GM12878 (cell line): ENCODE data around the gene ADAMTS17. TPM values are rescaled to one million over a fixed set of nuclear protein-coding genes. Genes with fewer than 3 reads are reported as not detected.

Source experiments
- ATAC-seq: fragments of 200-7000 bp; cut with Tn5 transposase; 3 replicates; pipeline ENCODE4 v1.9.1; 2020; ENCODE audit warnings: mild to moderate bottlenecking, moderate library complexity
- BruUV-seq: library from RNA; stranded (reverse); fragments of 400-500 nt; replicated peaks from 2 replicates; lab custom pipeline; 2021; lab: Mats Ljungman, UMichigan
- CTCF ChIA-PET: fragments of 300-600 bp; sonication (Branson Sonifier 250); formaldehyde crosslinking; extraction: SDS; loops from one replicate; lab custom pipeline; 2021; ENCODE audit warnings: inconsistent platforms; lab: Yijun Ruan, JAX
- POLR2A ChIA-PET: fragments of 350-600 bp; formaldehyde crosslinking; extraction: SDS; loops from one replicate; lab custom pipeline; 2021; ENCODE audit warnings: inconsistent platforms; lab: Charles Lee
- RAD21 ChIA-PET: fragments of 300-600 bp; sonication (Branson Sonifier 250); formaldehyde crosslinking; loops from one replicate; lab custom pipeline; 2023; ENCODE audit warnings: antibody characterized with exemption; ENCODE audit not compliant: unreplicated experiment; lab: Charles Lee
- SMC1A ChIA-PET: fragments of 300-600 bp; sonication (Branson Sonifier 250); formaldehyde crosslinking; loops from one replicate; lab custom pipeline; 2023; ENCODE audit not compliant: unreplicated experiment, uncharacterized antibody; lab: Charles Lee
- DNase-seq: peaks from one replicate; pipeline ENCODE4 v3.0.0-alpha.2; 2011; ENCODE audit warnings: low read depth, low spot score
- FAIRE-seq: peaks from 3 replicates; lab custom pipeline; 2011; peaks lifted over from hg19 to GRCh38; lab: Jason Lieb, UNC
- H2AFZ ChIP-seq: 2 replicates; pipeline ENCODE4 v1.6.0; 2011; ENCODE audit warnings: low read depth, low read length, control low read depth; ENCODE audit not compliant: control insufficient read depth
- H3K27ac ChIP-seq: 2 replicates; pipeline ENCODE4 v1.5.1; 2011; ENCODE audit warnings: control low read depth; ENCODE audit not compliant: control insufficient read depth, insufficient read depth
- H3K27me3 ChIP-seq, 2 experiments: replicated peaks in 1 of 2; 2 replicates each; pipeline versions ENCODE4 v1.6.0 to v1.6.1; 2011; ENCODE audit warnings: low read length in 1 of 2; ENCODE audit not compliant: control insufficient read depth in 2 of 2, insufficient read depth in 2 of 2
- H3K36me3 ChIP-seq, 2 experiments: 2 replicates each; pipeline ENCODE4 v1.5.1; 2011; ENCODE audit warnings: low read length in 1 of 2; ENCODE audit not compliant: control insufficient read depth in 2 of 2, insufficient read depth in 2 of 2
- H3K4me1 ChIP-seq: 2 replicates; pipeline ENCODE4 v1.6.1; 2011; ENCODE audit warnings: mild to moderate bottlenecking, low read length, moderate library complexity, mixed read lengths; ENCODE audit not compliant: control insufficient read depth, insufficient read depth
- H3K4me2 ChIP-seq: 2 replicates; pipeline ENCODE4 v1.6.0; 2011; ENCODE audit warnings: control low read depth; ENCODE audit not compliant: control insufficient read depth, insufficient read depth
- H3K4me3 ChIP-seq: fragments of 200-600 bp; sonication (generic); 2 replicates; pipeline ENCODE4 v1.5.1; 2016
- H3K79me2 ChIP-seq: 2 replicates; pipeline ENCODE4 v1.6.0; 2011; ENCODE audit warnings: low read length; ENCODE audit not compliant: control insufficient read depth, insufficient read depth
- H3K9ac ChIP-seq: 2 replicates; pipeline ENCODE4 v1.8.0; 2011; ENCODE audit warnings: low read length, control low read depth, mixed read lengths; ENCODE audit not compliant: control insufficient read depth, insufficient read depth
- H3K9me3 ChIP-seq: replicated peaks from 3 replicates; pipeline ENCODE4 v1.5.1; 2011; ENCODE audit warnings: mild to moderate bottlenecking, low read length; ENCODE audit not compliant: control insufficient read depth, insufficient read depth
- H4K20me1 ChIP-seq: 2 replicates; pipeline ENCODE4 v1.6.0; 2011; ENCODE audit not compliant: control insufficient read depth, insufficient read depth
- BACH1 ChIP-seq: fragments of 450-650 bp; IDR thresholded peaks from 2 replicates; pipeline ENCODE4 v1.6.1; 2017; ENCODE audit warnings: mild to moderate bottlenecking, borderline replicate concordance
- BMI1 ChIP-seq: fragments of 450-650 bp; IDR thresholded peaks from 2 replicates; pipeline ENCODE4 v1.6.1; 2016; ENCODE audit warnings: mild to moderate bottlenecking, moderate library complexity, borderline replicate concordance
- ESRRA ChIP-seq: IDR thresholded peaks from 2 replicates; pipeline ENCODE4 v1.6.1; 2012; ENCODE audit warnings: mild to moderate bottlenecking, low read length, improper control_type of control experiment
- KAT2A ChIP-seq: conservative IDR thresholded peaks from 2 replicates; pipeline ENCODE4 v1.6.1; 2011; ENCODE audit warnings: low read depth, low read length; ENCODE audit not compliant: control insufficient read depth
- MTA2 ChIP-seq: fragments of 450-650 bp; IDR thresholded peaks from 2 replicates; pipeline ENCODE4 v1.6.1; 2016; ENCODE audit warnings: low read depth, mild to moderate bottlenecking, moderate library complexity
- PAX5 ChIP-seq: IDR thresholded peaks from 2 replicates; pipeline ENCODE4 v1.6.1; 2011; ENCODE audit warnings: low read depth, low read length, borderline replicate concordance
- PRDM15 ChIP-seq: fragments of 450-650 bp; formaldehyde crosslinking; IDR thresholded peaks from 2 replicates; pipeline ENCODE4 v1.4.0; 2020; ENCODE audit warnings: mild to moderate bottlenecking, moderate library complexity
- RFX5 ChIP-seq: IDR thresholded peaks from 2 replicates; pipeline ENCODE4 v1.6.1; 2011; ENCODE audit warnings: low read depth, low read length, improper control_type of control experiment
- SMC3 ChIP-seq: IDR thresholded peaks from 2 replicates; pipeline ENCODE4 v1.6.1; 2011; ENCODE audit warnings: low read length, improper control_type of control experiment, borderline replicate concordance
- SP1 ChIP-seq: IDR thresholded peaks from one replicate; pipeline ENCODE4 v1.6.1; 2011; ENCODE audit warnings: low read depth, low read length
- TARDBP ChIP-seq: IDR thresholded peaks from 2 replicates; pipeline ENCODE4 v1.6.1; 2016; ENCODE audit warnings: borderline replicate concordance
- TCF3 ChIP-seq: IDR thresholded peaks from 2 replicates; pipeline ENCODE4 v1.6.1; 2012; ENCODE audit warnings: low read depth, mild to moderate bottlenecking, low read length, borderline replicate concordance; ENCODE audit not compliant: insufficient read depth
- ZBTB11 ChIP-seq: fragments of 450-650 bp; formaldehyde crosslinking; IDR thresholded peaks from 2 replicates; pipeline ENCODE4 v1.5.0; 2022; ENCODE audit warnings: mild to moderate bottlenecking, missing genetic modification characterization
- WGBS: methylation state at CpG from one replicate; pipeline ENCODE4 v1.1.6; 2016; ENCODE audit warnings: low lambda C conversion rate; ENCODE audit not compliant: insufficient replicate concordance, insufficient coverage; ENCODE audit errors: missing lambda C conversion rate; 5-methylcytosine and 5-hydroxymethylcytosine counted together
- in situ Hi-C: fragments of 300-500 bp; cut with MboI; formaldehyde crosslinking; loops from 9 replicates; pipeline ENCODE4 v1.14.3; 2018; ENCODE audit warnings: mixed read lengths
- intact Hi-C: fragments of 100-400 bp; cut with micrococcal nuclease; formaldehyde crosslinking; loops from one replicate; pipeline ENCODE4 v1.14.2; 2022; ENCODE audit not compliant: unreplicated experiment
- polyA plus RNA-seq, 11 experiments: library from polyadenylated mRNA; depleted of rRNA in 4 of 11; unstranded in 6 of 11; stranded (reverse) in 5 of 11; fragments of >200 nt; fragmentation: Nextera tagmentation in 4 of 11; fragmentation: Illumina TruSeq in 1 of 11; extraction: Ambion mirVana in 4 of 11; extraction: Trizol in 1 of 11; gene quantifications; 1 replicate in 1 of 11; 2 replicates in 10 of 11; pipeline versions ENCODE4 v1.2.1 to v1.2.3, GENCODE V29; 2011 to 2016; ENCODE audit warnings: inconsistent platforms in 2 of 11, missing spikeins in 2 of 11, low read depth in 1 of 11
- total RNA-seq, 4 experiments: library from RNA; depleted of rRNA in 3 of 4; stranded (reverse); fragments of >200 nt in 3 of 4; fragmentation: Illumina TruSeq in 1 of 4; extraction: Trizol in 1 of 4; gene quantifications; 2 replicates each; pipeline versions ENCODE4 v1.2.1 to v1.2.3, GENCODE V29; 2013 to 2021

The ADAMTS17 gene
- total and polyA plus RNA-seq, 10 of the 15 experiments (the other 5 are each of a cell fraction or from before 2014, with no cell fraction given): 0.04 to 0.50 (median 0.10) TPM; not detected in 4

DNA sequence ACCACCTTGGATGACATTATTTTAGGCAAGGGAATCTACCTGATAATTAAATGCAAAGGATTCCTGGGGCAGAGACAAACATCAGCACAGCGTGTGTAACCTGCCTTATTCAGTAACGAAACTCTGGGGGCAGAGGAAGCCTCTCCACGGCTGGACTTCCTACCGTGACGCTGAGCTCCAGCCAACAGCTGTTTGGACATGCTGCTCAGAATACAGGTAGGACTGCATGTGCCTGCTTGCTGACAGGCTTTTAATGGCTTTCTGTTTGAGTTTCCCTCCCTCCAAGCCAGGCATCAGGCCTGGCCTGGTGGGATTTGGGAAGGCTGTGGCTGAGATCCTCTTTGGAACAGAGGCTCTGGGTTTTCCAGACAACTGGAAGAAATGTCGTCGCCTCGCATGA is 150.6 kb downstream of the ADAMTS17 start:
- ATAC-seq (no peak), DNase-seq (no peak), FAIRE-seq (no peak)
- H3K79me2 ChIP-seq: no peaks in the 10 kb centered on the region
- no peaks in the 10 kb centered on the region for H3K27me3 ChIP-seq
- WGBS: 34% methylated on average over 8 of the region's 8 CpGs
- intact Hi-C loops: no loop called here
- no peaks in the 10 kb centered on the region for H4K20me1 ChIP-seq
- TF ChIP-seq PRDM15 (CRISPR knock-in tag): no peak
- no peak for TF ChIP-seq BMI1
- no peak for TF ChIP-seq TARDBP
- no peak for TF ChIP-seq BACH1
- TF ChIP-seq SP1: no peak
- no peak for TF ChIP-seq SMC3
- TF ChIP-seq ESRRA: no peak
- no peak for TF ChIP-seq KAT2A
- TF ChIP-seq MTA2: no peak
- no peak for TF ChIP-seq RFX5
- peak; percentile 67; the same call in 1 of the 2 replicates for TF ChIP-seq PAX5
- 0 out of 2 replicates have a peak, but pooled peaks have one; percentile 58 for TF ChIP-seq TCF3
- TF ChIP-seq ZBTB11: no peak
- no peaks in the 10 kb centered on the region for H3K36me3 ChIP-seq
- in situ Hi-C loops: no loop called here
- ChIA-PET RAD21 (no interaction called here), POLR2A (no interaction called here), SMC1A (no interaction called here), CTCF (no interaction called here)
- H3K4me2 ChIP-seq: peak overlapping the region; percentile 34; the same call in 1 of the 2 replicates
- H2AFZ ChIP-seq: no peak overlapping the region
- H3K9ac ChIP-seq: no peak overlapping the region
- H3K4me3 ChIP-seq: no peak overlapping the region
- H3K27ac ChIP-seq: no peak overlapping the region
- no peaks in the 10 kb centered on the region; the same call in 2 of the 3 replicates for H3K9me3 ChIP-seq
- H3K4me1 ChIP-seq: peaks cover 3% of the 10 kb centered on the region
- BruUV-seq: no TSS peak
